Smooth muscle cell of the brain vasculature (primary cell): ENCODE data around the gene NT5DC4.

Experiments
- DNase-seq: peaks from one replicate; pipeline ENCODE4 v3.0.0-alpha.2; 2012; ENCODE audit warnings: low read depth, low spot score

Gene NT5DC4

DNA sequence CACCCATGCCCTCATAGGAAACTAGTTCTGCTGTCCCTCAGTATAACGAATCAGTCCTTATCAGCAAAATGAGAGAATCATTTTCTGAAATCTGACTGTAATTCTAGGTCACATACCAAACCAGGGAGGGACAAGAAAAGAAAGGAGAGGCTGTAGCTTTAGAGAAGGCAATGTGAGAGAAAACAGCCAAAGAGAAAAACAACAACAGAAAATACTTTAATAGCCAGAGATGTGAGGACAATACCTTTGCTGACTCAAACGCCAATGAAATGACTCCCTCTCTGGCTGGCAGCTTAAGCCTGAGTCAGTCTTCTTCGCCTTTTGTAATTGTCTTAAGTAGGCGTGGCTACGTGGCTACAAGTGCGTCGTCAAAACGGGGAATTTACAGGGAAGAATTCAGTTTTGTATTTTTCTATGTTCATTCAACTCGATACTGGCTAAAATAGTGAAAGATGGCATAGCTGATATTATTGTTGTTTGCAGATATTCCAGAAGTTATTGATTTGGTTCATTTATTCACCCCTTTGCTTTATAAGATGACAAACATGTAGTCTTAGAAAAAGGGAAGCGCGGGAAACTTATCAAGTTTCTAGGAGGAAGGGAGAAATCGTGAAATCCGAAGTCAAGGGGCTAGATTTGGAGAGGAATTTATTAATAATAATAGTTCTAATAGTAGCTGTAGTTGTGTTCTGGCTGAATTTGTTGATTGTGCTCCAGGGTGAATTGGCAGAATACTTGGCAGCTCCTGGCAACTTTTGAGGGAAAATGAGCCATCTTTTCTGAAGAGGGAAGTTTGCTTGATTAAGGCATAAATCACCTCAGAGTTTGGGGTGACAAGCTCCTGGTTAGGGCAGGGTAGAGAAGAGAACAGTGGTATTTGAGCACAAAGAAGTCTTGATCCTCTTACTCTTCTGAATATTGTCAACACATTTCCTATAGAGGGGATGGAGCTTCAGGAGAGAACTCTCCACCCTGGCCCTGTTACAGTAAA lies 63.7 kb downstream of the NT5DC4 start, which contains the start of gene IL1A:
IL1A (minus strand) TSS at position 295 of the 991 bp plus-strand sequence. CDS start 723 bp downstream, outside the sequence.
- no peak for DNase-seq

DNA sequence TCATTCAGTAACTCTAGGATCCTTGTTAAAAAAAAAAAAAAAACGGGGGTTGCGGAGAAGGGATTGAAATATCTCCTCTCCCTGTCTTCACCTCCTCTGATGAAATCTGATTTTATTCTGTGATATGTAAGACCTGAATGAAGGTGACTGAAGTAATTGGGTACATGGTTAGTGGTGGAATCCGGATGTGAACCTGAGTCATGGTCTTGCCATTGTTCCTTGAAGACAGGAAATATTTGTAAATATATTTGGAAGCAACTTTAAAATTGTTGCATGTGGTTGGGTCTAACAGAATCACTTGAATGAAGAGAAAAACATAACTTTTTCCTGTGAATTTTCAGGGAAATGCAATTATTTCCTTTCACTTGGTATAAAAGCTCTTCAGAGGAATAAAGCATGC lies 66.5 kb downstream of the NT5DC4 start:
- DNase-seq = no peak

DNA sequence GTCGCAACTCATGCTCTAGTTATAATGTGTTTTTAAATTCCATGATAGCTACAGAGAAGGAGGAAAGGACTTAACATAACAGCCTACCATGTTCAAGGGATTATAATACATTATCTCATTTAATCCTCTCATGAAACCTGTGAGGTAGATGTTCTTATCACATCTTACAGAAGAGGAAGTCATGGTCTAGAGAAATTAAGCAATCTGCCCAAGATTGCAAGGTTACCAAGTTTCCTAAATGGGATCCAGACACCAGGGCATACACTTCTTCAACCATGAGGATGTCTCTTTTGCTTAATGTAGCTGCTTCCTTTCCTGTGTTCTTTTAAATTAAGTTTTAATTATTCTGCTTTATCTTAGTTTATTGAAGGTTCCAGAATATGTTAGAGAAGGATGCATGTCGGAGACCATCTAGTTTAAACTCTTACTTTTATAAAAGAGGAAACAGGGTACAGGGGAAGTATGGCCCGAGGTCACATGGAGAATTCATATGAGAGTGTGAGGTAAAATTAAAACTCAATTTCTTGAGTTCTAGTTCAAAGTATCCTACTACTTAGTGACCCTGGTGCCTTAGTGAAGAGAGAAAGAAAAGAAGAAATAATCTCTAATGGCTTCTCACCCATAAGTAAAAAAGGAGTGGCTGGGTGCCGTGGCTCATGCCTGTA lies 67.0 kb downstream of the NT5DC4 start:
- no peak for DNase-seq

- no peak for DNase-seq
Observed at GRCh38 chr2:112788653-112789052, 67.8 kb downstream of the NT5DC4 start.
